Measurements from ENCODE around the gene ZNF283.
"Not testable (repeated sequence)": the region's sequence is repeated elsewhere in the genome, so short reads cannot be mapped to it uniquely, and the experiment has no call there.

Gene ZNF283

DNA sequence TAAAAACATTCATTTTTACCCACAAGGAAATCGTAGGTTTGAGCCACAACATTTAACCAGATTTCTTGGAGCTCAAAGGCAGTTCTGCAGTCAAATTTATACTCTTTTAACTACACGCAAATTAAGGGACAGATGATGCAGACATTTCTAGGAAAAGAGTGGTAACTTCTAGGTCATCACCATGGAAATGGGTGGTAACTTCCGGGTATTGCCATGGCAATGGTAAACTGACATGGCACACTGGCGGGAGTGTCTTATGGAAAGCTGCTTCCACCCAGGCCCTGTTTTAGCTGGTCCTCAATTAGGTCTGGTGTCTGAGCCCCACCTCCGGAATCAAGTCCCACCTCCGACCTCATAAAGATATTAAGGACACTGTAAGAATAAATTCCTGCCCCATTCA is 14.4 kb upstream of the ZNF283 start:
- no peak overlapping the region for H3K4me3 ChIP-seq (ENCODE audit: low read length in 2 of 2)
- no peaks in the 10 kb centered on the region for H3K4me1 ChIP-seq (ENCODE audit: control insufficient read depth in 2 of 2, insufficient read depth in 1 of 2, low read depth in 1 of 2, low read length in 2 of 2)
- no peak overlapping the region for H2BK15ac ChIP-seq (ENCODE audit: low read length)
- no peaks in the 10 kb centered on the region for H3K36me3 ChIP-seq (replicated peaks in 1 of 2; ENCODE audit: control insufficient read depth in 2 of 2, insufficient read depth in 2 of 2, low read length in 2 of 2)
- no peak overlapping the region for H4K91ac ChIP-seq (ENCODE audit: low read depth, low read length, poor library complexity)
- no peak overlapping the region for H2BK12ac ChIP-seq (ENCODE audit: low read length)
- no peak overlapping the region for H3K27ac ChIP-seq (replicated peaks; ENCODE audit: low read length)
- H2BK120ac ChIP-seq (ENCODE audit: low read depth, low read length) = no peak overlapping the region
- no peaks in the 10 kb centered on the region for H3K79me1 ChIP-seq (ENCODE audit: low read depth, low read length)
- H3K18ac ChIP-seq (ENCODE audit: low read length) = no peak overlapping the region
- no peak overlapping the region for H2AFZ ChIP-seq (ENCODE audit: low read length)
- no peak overlapping the region for H3K14ac ChIP-seq (ENCODE audit: low read length)
- no peak overlapping the region for H3K23ac ChIP-seq (ENCODE audit: low read depth, low read length, poor library complexity)
- no peak overlapping the region for H2BK5ac ChIP-seq (ENCODE audit: low read length)
- H3K4me2 ChIP-seq (ENCODE audit: insufficient read depth, low read length, poor library complexity, severe bottlenecking) = no peak overlapping the region
- H3K27me3 ChIP-seq (ENCODE audit: control insufficient read depth in 3 of 3, insufficient read depth in 3 of 3, low read depth in 1 of 3, low read length in 3 of 3) = peaks cover 0 to 2% (median 0%) of the 10 kb centered on the region in 3 experiments
- H3K9me3 ChIP-seq (replicated peaks in 1 of 2; ENCODE audit: control insufficient read depth in 2 of 2, insufficient read depth in 1 of 2, low read depth in 1 of 2, low read length in 2 of 2) = no peaks in the 10 kb centered on the region
- no CpG with 5 or more reads among the region's 6 CpGs for WGBS, 2 donors (ENCODE audit: extremely low coverage in 2 of 2, insufficient read length in 2 of 2, insufficient replicate concordance in 1 of 2)
- no peak overlapping the region for H4K8ac ChIP-seq (ENCODE audit: low read depth, low read length)
- no peak overlapping the region for H3K9ac ChIP-seq (ENCODE audit: low read depth, low read length, poor library complexity)
- no peak for DNase-seq (ENCODE audit: low spot score)
- H2AK5ac ChIP-seq (ENCODE audit: low read depth, low read length) = no peak overlapping the region
- no peak overlapping the region for H3K4ac ChIP-seq (ENCODE audit: low read length)

DNA sequence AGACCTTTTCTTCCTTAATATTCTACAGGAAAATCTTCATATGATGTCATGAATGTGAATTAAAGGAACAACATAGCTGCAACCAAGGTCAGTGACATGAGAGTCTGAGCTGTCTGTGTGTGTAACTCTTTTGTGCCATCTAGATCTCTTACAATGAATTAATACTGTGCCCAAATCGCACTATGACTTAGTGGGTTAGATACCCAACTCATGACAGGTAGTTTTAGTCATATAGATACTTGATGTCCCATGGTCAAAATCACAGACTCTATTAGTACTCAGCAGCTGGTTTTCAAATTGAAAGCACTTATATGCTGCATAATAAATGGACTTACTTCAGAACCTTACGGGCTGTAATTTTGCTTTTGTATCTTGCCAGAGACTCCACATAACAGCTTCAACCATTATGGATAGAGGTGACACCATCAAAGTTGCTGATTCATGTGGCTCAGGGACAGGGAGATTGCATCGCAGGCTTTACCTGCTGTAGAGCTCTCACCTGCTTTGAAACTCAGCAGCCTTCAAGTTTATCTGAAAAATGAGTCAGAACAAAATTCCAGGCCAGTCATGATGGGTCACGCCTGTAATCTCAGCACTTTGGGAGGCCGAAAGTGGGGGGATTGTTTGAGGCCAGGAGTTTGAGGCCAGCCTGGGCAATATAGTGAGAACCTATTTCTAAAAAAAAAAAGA is 12.3 kb upstream of the ZNF283 start:
- Histone ChIP-seq H3K4ac (ENCODE audit: low read length) (no peak overlapping the region), H3K9ac (ENCODE audit: low read depth, low read length, poor library complexity) (no peak overlapping the region), H2BK12ac (ENCODE audit: low read length) (no peak overlapping the region), H2AFZ (ENCODE audit: low read length) (no peak overlapping the region), H2AK5ac (ENCODE audit: low read depth, low read length) (no peak overlapping the region), H2BK5ac (ENCODE audit: low read length) (no peak overlapping the region), H3K9me3 (replicated peaks in 1 of 2; ENCODE audit: control insufficient read depth in 2 of 2, insufficient read depth in 1 of 2, low read depth in 1 of 2, low read length in 2 of 2) (peaks cover 0 to 3% of the 10 kb centered on the region in 2 donors), H3K36me3 (replicated peaks in 1 of 2; ENCODE audit: control insufficient read depth in 2 of 2, insufficient read depth in 2 of 2, low read length in 2 of 2) (no peaks in the 10 kb centered on the region), H4K91ac (ENCODE audit: low read depth, low read length, poor library complexity) (no peak overlapping the region), H2BK15ac (ENCODE audit: low read length) (no peak overlapping the region), H3K79me1 (ENCODE audit: low read depth, low read length) (no peaks in the 10 kb centered on the region), H4K8ac (ENCODE audit: low read depth, low read length) (no peak overlapping the region), H3K4me3 (ENCODE audit: low read length in 2 of 2) (no peak overlapping the region), H3K27me3 (ENCODE audit: control insufficient read depth in 3 of 3, insufficient read depth in 3 of 3, low read depth in 1 of 3, low read length in 3 of 3) (peaks cover 0 to 2% (median 0%) of the 10 kb centered on the region in 3 experiments), H3K18ac (ENCODE audit: low read length) (no peak overlapping the region), H3K4me1 (ENCODE audit: control insufficient read depth in 2 of 2, insufficient read depth in 1 of 2, low read depth in 1 of 2, low read length in 2 of 2) (no peaks in the 10 kb centered on the region), H3K27ac (replicated peaks; ENCODE audit: low read length) (no peak overlapping the region), H2BK120ac (ENCODE audit: low read depth, low read length) (no peak overlapping the region), H3K4me2 (ENCODE audit: insufficient read depth, low read length, poor library complexity, severe bottlenecking) (no peak overlapping the region), H3K23ac (ENCODE audit: low read depth, low read length, poor library complexity) (no peak overlapping the region), H3K14ac (ENCODE audit: low read length) (no peak overlapping the region)
- no peak for DNase-seq (ENCODE audit: low spot score)
- no CpG with 5 or more reads among the region's 5 CpGs for WGBS, 2 donors (ENCODE audit: extremely low coverage in 2 of 2, insufficient read length in 2 of 2, insufficient replicate concordance in 1 of 2)

- H3K4me3 ChIP-seq (ENCODE audit: low read length in 2 of 2); H3K79me1 ChIP-seq (ENCODE audit: low read depth, low read length); H2BK120ac ChIP-seq (ENCODE audit: low read depth, low read length); H3K23ac ChIP-seq (ENCODE audit: low read depth, low read length, poor library complexity); H2BK12ac ChIP-seq (ENCODE audit: low read length); H3K4me1 ChIP-seq (ENCODE audit: control insufficient read depth in 2 of 2, insufficient read depth in 1 of 2, low read depth in 1 of 2, low read length in 2 of 2); H2BK15ac ChIP-seq (ENCODE audit: low read length); H4K8ac ChIP-seq (ENCODE audit: low read depth, low read length); H3K9me3 ChIP-seq (replicated peaks in 1 of 2; ENCODE audit: control insufficient read depth in 2 of 2, insufficient read depth in 1 of 2, low read depth in 1 of 2, low read length in 2 of 2); H2AFZ ChIP-seq (ENCODE audit: low read length); H3K4me2 ChIP-seq (ENCODE audit: insufficient read depth, low read length, poor library complexity, severe bottlenecking); H3K18ac ChIP-seq (ENCODE audit: low read length); H3K9ac ChIP-seq (ENCODE audit: low read depth, low read length, poor library complexity); H3K14ac ChIP-seq (ENCODE audit: low read length); H2AK5ac ChIP-seq (ENCODE audit: low read depth, low read length); H2BK5ac ChIP-seq (ENCODE audit: low read length); H3K4ac ChIP-seq (ENCODE audit: low read length); H3K27me3 ChIP-seq (ENCODE audit: control insufficient read depth in 3 of 3, insufficient read depth in 3 of 3, low read depth in 1 of 3, low read length in 3 of 3); DNase-seq (ENCODE audit: low spot score); H4K91ac ChIP-seq (ENCODE audit: low read depth, low read length, poor library complexity); H3K36me3 ChIP-seq (replicated peaks in 1 of 2; ENCODE audit: control insufficient read depth in 2 of 2, insufficient read depth in 2 of 2, low read length in 2 of 2); H3K27ac ChIP-seq (replicated peaks; ENCODE audit: low read length): not testable (repeated sequence)
- WGBS, 2 donors (ENCODE audit: extremely low coverage in 2 of 2, insufficient read length in 2 of 2, insufficient replicate concordance in 1 of 2) = no CpG with 5 or more reads among the region's 1 CpG
Measured at GRCh38 chr19:43817454-43817853, 9.7 kb upstream of the ZNF283 start.

DNA sequence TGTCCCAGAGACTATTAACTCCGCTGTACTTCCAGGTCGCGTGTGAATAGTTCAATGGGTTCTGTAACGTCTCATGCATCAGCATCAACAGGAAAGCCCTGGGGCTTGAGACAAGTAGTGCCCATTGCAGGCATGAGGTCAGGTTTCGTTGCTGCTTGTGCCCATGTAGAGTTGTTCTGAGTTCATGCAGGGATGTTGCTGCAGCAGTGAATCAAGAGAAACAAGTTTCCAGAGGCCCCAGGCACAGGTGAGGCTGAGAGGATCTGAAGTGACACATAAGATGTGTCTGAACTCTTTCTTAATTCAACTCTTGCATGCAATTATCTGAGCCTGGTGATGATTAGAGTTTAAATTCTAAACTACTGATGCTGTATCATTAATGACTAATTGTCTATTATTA is 8.6 kb upstream of the ZNF283 start:
- WGBS, 2 donors (ENCODE audit: extremely low coverage in 2 of 2, insufficient read length in 2 of 2, insufficient replicate concordance in 1 of 2) = no CpG with 5 or more reads among the region's 5 CpGs
- Histone ChIP-seq H2AK5ac (ENCODE audit: low read depth, low read length) (no peak overlapping the region), H3K27ac (replicated peaks; ENCODE audit: low read length) (no peak overlapping the region), H3K4ac (ENCODE audit: low read length) (no peak overlapping the region), H3K36me3 (replicated peaks in 1 of 2; ENCODE audit: control insufficient read depth in 2 of 2, insufficient read depth in 2 of 2, low read length in 2 of 2) (no peaks in the 10 kb centered on the region), H3K9ac (ENCODE audit: low read depth, low read length, poor library complexity) (no peak overlapping the region), H2BK5ac (ENCODE audit: low read length) (no peak overlapping the region), H3K18ac (ENCODE audit: low read length) (no peak overlapping the region), H2BK12ac (ENCODE audit: low read length) (no peak overlapping the region), H3K4me1 (ENCODE audit: control insufficient read depth in 2 of 2, insufficient read depth in 1 of 2, low read depth in 1 of 2, low read length in 2 of 2) (no peaks in the 10 kb centered on the region), H3K14ac (ENCODE audit: low read length) (no peak overlapping the region), H3K4me2 (ENCODE audit: insufficient read depth, low read length, poor library complexity, severe bottlenecking) (no peak overlapping the region), H4K91ac (ENCODE audit: low read depth, low read length, poor library complexity) (no peak overlapping the region), H2BK120ac (ENCODE audit: low read depth, low read length) (no peak overlapping the region), H2AFZ (ENCODE audit: low read length) (no peak overlapping the region), H3K79me1 (ENCODE audit: low read depth, low read length) (no peaks in the 10 kb centered on the region), H2BK15ac (ENCODE audit: low read length) (no peak overlapping the region), H3K4me3 (ENCODE audit: low read length in 2 of 2) (peak overlapping the region in 1 of 2 donors; percentile 57), H3K23ac (ENCODE audit: low read depth, low read length, poor library complexity) (no peak overlapping the region), H4K8ac (ENCODE audit: low read depth, low read length) (no peak overlapping the region), H3K9me3 (replicated peaks in 1 of 2; ENCODE audit: control insufficient read depth in 2 of 2, insufficient read depth in 1 of 2, low read depth in 1 of 2, low read length in 2 of 2) (peaks cover 4 to 7% of the 10 kb centered on the region in 2 donors), H3K27me3 (ENCODE audit: control insufficient read depth in 3 of 3, insufficient read depth in 3 of 3, low read depth in 1 of 3, low read length in 3 of 3) (peaks cover 0 to 2% (median 0%) of the 10 kb centered on the region in 3 experiments)
- no peak for DNase-seq (ENCODE audit: low spot score)
